Upper lobe of left lung (tissue), 6 donors: ENCODE measurements around the gene ATP6V1G2. TPM values are rescaled to one million over a fixed set of nuclear protein-coding genes. Genes with fewer than 3 reads are reported as not detected.

Experiments used
- ATAC-seq, 2 donors: fragments of 200-7000 bp; cut with Tn5 transposase; one replicate each; pipeline ENCODE4 v1.9.1; 2022; ENCODE audit warnings: mild to moderate bottlenecking in 2 of 2, moderate library complexity in 2 of 2; ENCODE audit not compliant: low FRiP score in 2 of 2
- DNase-seq, 2 donors: peaks; one replicate each; pipeline ENCODE4 v3.0.0-alpha.2; 2019 to 2020
- H3K27ac ChIP-seq, 4 donors: fragments of 200-600 bp; sonication (generic); one replicate each; pipeline ENCODE4 v1.5.1; 2016 to 2019
- H3K27me3 ChIP-seq, 4 donors: fragments of 200-600 bp; sonication (generic); one replicate each; pipeline ENCODE4 v1.5.1; 2017 to 2019
- H3K36me3 ChIP-seq, 4 donors: fragments of 200-600 bp; sonication (generic); one replicate each; pipeline ENCODE4 v1.5.1; 2016 to 2019
- H3K4me1 ChIP-seq, 4 donors: fragments of 200-600 bp; sonication (generic); one replicate each; pipeline ENCODE4 v1.5.1; 2018 to 2019
- H3K4me3 ChIP-seq, 4 donors: fragments of 200-600 bp; sonication (generic); one replicate each; pipeline ENCODE4 v1.5.1; 2017 to 2019; ENCODE audit warnings: mild to moderate bottlenecking in 2 of 4, moderate library complexity in 1 of 4
- H3K9me3 ChIP-seq, 4 donors: fragments of 200-600 bp; sonication (generic); one replicate each; pipeline ENCODE4 v1.5.1; 2018 to 2019
- EP300 ChIP-seq, 4 donors: sonication (generic); formaldehyde crosslinking; IDR thresholded peaks; one replicate each; pipeline ENCODE4 v1.5.1; 2017; ENCODE audit warnings: antibody characterized with exemption in 4 of 4, control low read depth in 2 of 4
- POLR2A ChIP-seq, 4 donors: fragments of 450-650 bp; IDR thresholded peaks; one replicate each; pipeline ENCODE4 v1.5.1; 2016 to 2017; ENCODE audit warnings: antibody characterized with exemption in 4 of 4, mild to moderate bottlenecking in 2 of 4
- POLR2AphosphoS5 ChIP-seq, 2 donors: sonication (generic); formaldehyde crosslinking; IDR thresholded peaks; one replicate each; pipeline ENCODE4 v1.5.1; 2017; ENCODE audit warnings: antibody characterized with exemption in 2 of 2
- WGBS, 2 donors: methylation state at CpG; one replicate each; pipeline ENCODE4 v1.1.5; 2017 to 2018; 5-methylcytosine and 5-hydroxymethylcytosine counted together
- total RNA-seq, 6 donors: library from RNA; depleted of rRNA in 4 of 6; stranded (reverse); fragments of >200 nt in 4 of 6; gene quantifications; one replicate each; pipeline versions ENCODE4 v1.1.0 to v1.2.1, GENCODE V29; 2016 to 2021
- TF ChIP-seq, protein P1 (sequence below), 6 experiments: fragments of 450-650 bp in 4 of 6; fragments of 200-600 bp in 2 of 6; sonication (generic) in 2 of 6; IDR thresholded peaks; one replicate each; pipeline ENCODE4 v1.5.1; 2016 to 2019; ENCODE audit warnings: antibody characterized with exemption in 6 of 6
- donor health status: DM: no; HTN: no; CAD: no; lungs with moderate emphysema.
- donor health status: DM: no; HTN: yes; CAD: no; lungs with severe emphysema.

ATP6V1G2 gene
- total RNA-seq, 6 donors from 2014 or later: 0.55 to 2.0 (median 1.1) TPM

GRCh38 chr6:31560697-31561058 is 14.3 kb upstream of the ATP6V1G2 start:
- H3K27ac ChIP-seq: peak overlapping the region; percentile 80 to 90 (median 82)
- H3K27me3 ChIP-seq: no peaks in the 10 kb centered on the region
- ATAC-seq: no peak
- DNase-seq: no peak
- H3K9me3 ChIP-seq: no peaks in the 10 kb centered on the region
- H3K4me1 ChIP-seq: peaks cover 37 to 42% (median 39%) of the 10 kb centered on the region in 4 donors
- H3K4me3 ChIP-seq: no peak overlapping the region
- peaks cover 0 to 28% (median 18%) of the 10 kb centered on the region in 4 donors for H3K36me3 ChIP-seq
- no peak for TF ChIP-seq POLR2AphosphoS5 (IDR thresholded peaks at IDR 0.05)
- TF ChIP-seq, protein P1, sequence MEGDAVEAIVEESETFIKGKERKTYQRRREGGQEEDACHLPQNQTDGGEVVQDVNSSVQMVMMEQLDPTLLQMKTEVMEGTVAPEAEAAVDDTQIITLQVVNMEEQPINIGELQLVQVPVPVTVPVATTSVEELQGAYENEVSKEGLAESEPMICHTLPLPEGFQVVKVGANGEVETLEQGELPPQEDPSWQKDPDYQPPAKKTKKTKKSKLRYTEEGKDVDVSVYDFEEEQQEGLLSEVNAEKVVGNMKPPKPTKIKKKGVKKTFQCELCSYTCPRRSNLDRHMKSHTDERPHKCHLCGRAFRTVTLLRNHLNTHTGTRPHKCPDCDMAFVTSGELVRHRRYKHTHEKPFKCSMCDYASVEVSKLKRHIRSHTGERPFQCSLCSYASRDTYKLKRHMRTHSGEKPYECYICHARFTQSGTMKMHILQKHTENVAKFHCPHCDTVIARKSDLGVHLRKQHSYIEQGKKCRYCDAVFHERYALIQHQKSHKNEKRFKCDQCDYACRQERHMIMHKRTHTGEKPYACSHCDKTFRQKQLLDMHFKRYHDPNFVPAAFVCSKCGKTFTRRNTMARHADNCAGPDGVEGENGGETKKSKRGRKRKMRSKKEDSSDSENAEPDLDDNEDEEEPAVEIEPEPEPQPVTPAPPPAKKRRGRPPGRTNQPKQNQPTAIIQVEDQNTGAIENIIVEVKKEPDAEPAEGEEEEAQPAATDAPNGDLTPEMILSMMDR (IDR thresholded peaks at IDR 0.05): no peak
- no peak for TF ChIP-seq EP300 (IDR thresholded peaks at IDR 0.05)
- no peak for TF ChIP-seq POLR2A (IDR thresholded peaks at IDR 0.05)

DNA sequence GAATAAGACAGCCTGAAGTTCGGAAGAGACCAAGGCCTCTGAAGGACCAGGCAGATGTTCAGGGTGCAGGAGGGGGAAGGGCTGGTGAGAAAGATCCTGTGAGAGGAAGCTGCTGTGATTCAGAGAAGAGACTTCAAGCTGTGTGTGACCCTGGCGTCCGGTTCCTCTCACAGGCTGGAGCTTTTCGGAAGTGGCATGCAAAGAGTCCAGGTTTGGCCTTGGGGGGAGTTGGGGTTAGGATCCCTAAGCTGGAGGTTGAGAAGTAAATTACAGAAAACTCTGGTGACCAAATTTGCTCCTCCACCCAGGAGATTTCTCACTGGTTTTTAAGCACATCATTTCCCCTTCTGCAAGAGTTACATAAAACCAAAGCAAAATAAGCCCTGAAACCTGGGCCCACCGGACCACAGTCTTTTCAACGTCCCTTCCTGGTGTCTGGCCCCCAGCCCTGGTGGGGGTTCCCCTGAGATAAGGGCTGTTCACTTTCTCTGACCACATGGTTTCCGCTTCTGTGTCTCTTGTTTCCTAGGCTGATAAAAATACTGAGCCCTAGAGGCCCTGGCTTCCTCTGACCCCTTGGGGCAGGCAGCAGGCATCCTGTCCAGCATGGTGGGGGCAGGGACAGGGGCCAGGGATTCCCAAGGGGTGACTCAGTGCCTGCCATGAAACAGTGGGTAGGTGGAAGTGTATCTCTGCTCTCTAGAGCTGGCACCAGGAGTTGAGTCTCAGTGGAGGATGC is 13.7 kb upstream of the ATP6V1G2 start:
- peak; percentile 81 to 86 for ATAC-seq
- Histone ChIP-seq H3K4me1 (peaks cover 37 to 42% (median 39%) of the 10 kb centered on the region in 4 donors), H3K27ac (peak overlapping the region; percentile 80 to 90 (median 82)), H3K27me3 (no peaks in the 10 kb centered on the region), H3K36me3 (peaks cover 0 to 28% (median 18%) of the 10 kb centered on the region in 4 donors), H3K4me3 (no peak overlapping the region), H3K9me3 (no peaks in the 10 kb centered on the region)
- WGBS, 2 donors: 33 to 46% methylated on average over 7 of the region's 7 CpGs
- TF ChIP-seq, protein P1 (IDR thresholded peaks at IDR 0.05): no peak
- TF ChIP-seq POLR2A (IDR thresholded peaks at IDR 0.05) (no peak), POLR2AphosphoS5 (IDR thresholded peaks at IDR 0.05) (peak; percentile 88 to 93), EP300 (IDR thresholded peaks at IDR 0.05) (peak in 2 of 4 donors; percentile 79 to 85)
- DNase-seq: peak in 1 of 2 donors; percentile 77

- ATAC-seq (no peak), DNase-seq (no peak)
- WGBS, 2 donors: 45 to 60% methylated on average over 4 of the region's 4 CpGs
- no peak overlapping the region for H3K4me3 ChIP-seq
- H3K4me1 ChIP-seq: peaks cover 37 to 42% (median 39%) of the 10 kb centered on the region in 4 donors
- TF ChIP-seq POLR2AphosphoS5 (IDR thresholded peaks at IDR 0.05) (no peak), EP300 (IDR thresholded peaks at IDR 0.05) (no peak), POLR2A (IDR thresholded peaks at IDR 0.05) (no peak)
- TF ChIP-seq, protein P1 (IDR thresholded peaks at IDR 0.05): no peak
- peak overlapping the region; percentile 80 to 90 (median 82) for H3K27ac ChIP-seq
- H3K27me3 ChIP-seq: no peaks in the 10 kb centered on the region
- peaks cover 0 to 31% (median 18%) of the 10 kb centered on the region in 4 donors for H3K36me3 ChIP-seq
- no peaks in the 10 kb centered on the region for H3K9me3 ChIP-seq
Observed at GRCh38 chr6:31559606-31559957, 13.2 kb upstream of the ATP6V1G2 start.

DNA sequence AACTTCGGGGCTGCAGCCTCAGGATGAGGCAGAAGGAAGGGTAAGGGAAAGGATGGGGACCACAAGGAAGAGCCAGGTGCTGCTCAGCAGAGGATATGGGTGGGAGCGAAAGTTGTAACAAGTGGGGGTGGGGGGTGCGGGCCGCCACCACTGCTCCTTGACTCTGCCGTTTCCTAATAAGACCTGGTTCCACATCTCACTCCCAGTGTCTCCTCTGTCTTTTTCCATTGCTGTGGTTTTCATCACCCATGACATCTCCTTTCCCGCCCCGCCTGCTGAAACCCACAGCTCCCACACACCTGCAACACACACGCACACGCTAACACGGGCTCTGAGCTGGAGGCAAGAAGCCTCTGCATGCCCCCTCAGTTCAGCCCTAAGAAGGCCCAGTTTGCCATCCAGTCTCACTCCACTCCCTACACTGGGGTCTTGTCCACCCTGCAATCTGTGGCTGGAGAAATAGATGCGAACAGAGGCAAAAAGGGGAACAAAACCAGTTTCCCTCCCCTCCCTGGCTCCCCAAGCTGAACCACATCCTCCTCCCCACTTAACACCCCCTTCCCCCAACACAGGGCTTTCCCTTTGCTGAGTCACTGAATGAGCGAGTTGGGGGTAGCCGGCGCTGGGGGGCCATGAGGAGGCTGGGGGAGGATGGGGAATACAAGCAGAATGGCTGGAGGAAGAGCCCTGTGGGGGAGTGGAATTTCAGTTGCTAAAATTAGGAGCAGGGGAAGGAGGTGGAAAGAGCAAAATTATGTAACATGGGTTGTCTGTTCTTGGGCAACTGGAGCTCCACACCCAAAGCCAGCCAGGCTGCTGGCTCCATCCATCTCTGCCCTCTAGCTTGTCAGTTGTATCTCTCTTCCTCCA is 12.5 kb upstream of the ATP6V1G2 start:
- DNase-seq: peak in 1 of 2 donors; percentile 62
- H3K4me1 ChIP-seq: peaks cover 37 to 42% (median 39%) of the 10 kb centered on the region in 4 donors
- H3K27ac ChIP-seq: peak overlapping the region; percentile 80 to 90 (median 82)

GRCh38 chr6:31558318-31558625 is 11.9 kb upstream of the ATP6V1G2 start:
- WGBS, 2 donors: 84 to 88% methylated on average over 7 to 8 of the region's 8 CpGs
- DNase-seq (no peak), ATAC-seq (peak in 1 of 2 donors; percentile 34)
- peak overlapping the region in 2 of 4 donors; percentile 8 to 11 for H3K4me3 ChIP-seq
- peaks cover 37 to 42% (median 39%) of the 10 kb centered on the region in 4 donors for H3K4me1 ChIP-seq
- TF ChIP-seq, protein P1 (IDR thresholded peaks at IDR 0.05): no peak
- H3K27ac ChIP-seq: peak overlapping the region; percentile 80 to 90 (median 82)
- no peaks in the 10 kb centered on the region for H3K27me3 ChIP-seq
- peaks cover 0 to 43% (median 20%) of the 10 kb centered on the region in 4 donors for H3K36me3 ChIP-seq
- no peaks in the 10 kb centered on the region for H3K9me3 ChIP-seq

More for the DNA sequence above, 12.5 kb upstream of the ATP6V1G2 start:
- ATAC-seq: peak; percentile 77 to 84
- TF ChIP-seq POLR2AphosphoS5 (IDR thresholded peaks at IDR 0.05): no peak
- WGBS, 2 donors: 60 to 74% methylated on average over 14 of the region's 14 CpGs
- H3K27me3 ChIP-seq: no peaks in the 10 kb centered on the region
- H3K4me3 ChIP-seq: peak overlapping the region in 2 of 4 donors; percentile 8 to 11
- H3K9me3 ChIP-seq: no peaks in the 10 kb centered on the region
- H3K36me3 ChIP-seq: peaks cover 0 to 37% (median 18%) of the 10 kb centered on the region in 4 donors
